ENCODE results near the gene MCOLN2. TPM values are rescaled to one million over a fixed set of nuclear protein-coding genes. Genes with fewer than 3 reads are reported as not detected.
"Not testable (repeated sequence)": the region's sequence is repeated elsewhere in the genome, so short reads cannot be mapped to it uniquely, and the experiment has no call there.

The MCOLN2 gene
- total RNA-seq, 1 experiment from 2014 or later, result 9.6 TPM

DNA sequence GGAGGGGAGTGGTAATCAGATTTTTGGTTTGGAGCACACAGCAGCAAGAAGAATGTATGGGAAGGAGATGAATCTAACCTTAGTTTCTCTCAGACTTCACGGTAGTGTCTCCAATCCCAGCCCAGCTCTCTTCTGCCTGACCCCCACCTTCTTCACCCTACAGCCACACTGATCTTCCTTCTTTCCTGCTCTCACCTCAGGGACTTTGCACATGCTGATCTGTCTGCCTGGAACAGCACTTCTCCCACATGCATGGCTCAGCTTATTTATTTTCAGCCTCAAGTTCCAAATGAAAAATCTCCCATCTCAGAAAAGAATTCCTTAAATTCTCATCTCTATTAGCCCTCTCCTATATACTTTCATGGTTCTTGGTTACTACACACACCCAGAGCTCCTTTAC is 55.1 kb downstream of the MCOLN2 start:
- no peak for DNase-seq (ENCODE audit: low read depth)

- DNase-seq (ENCODE audit: low read depth), result peak; percentile 71
These were observed 56.4 kb downstream of the MCOLN2 start for GRCh38 chr1:84940481-84940880.

DNA sequence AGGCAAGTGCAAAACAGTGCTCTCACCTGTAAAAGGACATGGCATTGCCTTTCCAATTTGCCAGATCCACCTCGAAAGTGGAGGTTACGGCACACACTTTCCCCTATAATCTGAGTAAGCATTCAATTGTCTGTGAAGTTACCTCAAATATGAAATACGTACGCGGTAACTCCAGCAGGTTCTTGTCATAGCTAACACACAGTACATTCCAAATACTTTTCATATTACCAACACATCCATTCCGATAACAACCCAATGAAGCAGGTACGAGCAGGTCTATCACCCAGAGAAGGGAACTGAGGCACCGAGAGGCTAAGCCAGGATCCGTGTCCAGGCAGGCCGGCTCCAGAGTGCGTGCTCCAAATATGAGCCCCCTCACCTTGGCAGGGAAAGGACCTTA is 57.2 kb downstream of the MCOLN2 start:
- no peak for DNase-seq (ENCODE audit: low read depth)

DNA sequence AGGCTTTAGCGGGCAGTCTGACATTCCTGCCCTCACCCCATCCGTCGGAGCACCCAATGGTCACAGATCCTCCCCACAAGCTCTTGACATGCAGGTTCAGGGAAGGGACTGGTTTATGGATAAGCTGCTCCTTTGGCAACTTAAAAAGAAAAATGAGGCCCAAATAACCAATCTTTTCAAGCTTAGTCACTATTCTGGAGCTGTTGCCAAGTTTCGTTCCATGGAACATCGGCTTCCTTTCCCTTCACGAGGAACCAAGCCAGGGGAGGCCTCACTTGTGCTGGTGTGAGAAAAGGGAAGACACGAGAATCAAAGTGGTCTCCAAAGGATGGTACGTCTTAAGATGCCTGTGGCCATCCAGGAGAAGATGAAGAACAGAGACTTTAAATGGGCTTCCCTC is 57.8 kb downstream of the MCOLN2 start:
- peak; percentile 53 for DNase-seq (ENCODE audit: low read depth)

DNA sequence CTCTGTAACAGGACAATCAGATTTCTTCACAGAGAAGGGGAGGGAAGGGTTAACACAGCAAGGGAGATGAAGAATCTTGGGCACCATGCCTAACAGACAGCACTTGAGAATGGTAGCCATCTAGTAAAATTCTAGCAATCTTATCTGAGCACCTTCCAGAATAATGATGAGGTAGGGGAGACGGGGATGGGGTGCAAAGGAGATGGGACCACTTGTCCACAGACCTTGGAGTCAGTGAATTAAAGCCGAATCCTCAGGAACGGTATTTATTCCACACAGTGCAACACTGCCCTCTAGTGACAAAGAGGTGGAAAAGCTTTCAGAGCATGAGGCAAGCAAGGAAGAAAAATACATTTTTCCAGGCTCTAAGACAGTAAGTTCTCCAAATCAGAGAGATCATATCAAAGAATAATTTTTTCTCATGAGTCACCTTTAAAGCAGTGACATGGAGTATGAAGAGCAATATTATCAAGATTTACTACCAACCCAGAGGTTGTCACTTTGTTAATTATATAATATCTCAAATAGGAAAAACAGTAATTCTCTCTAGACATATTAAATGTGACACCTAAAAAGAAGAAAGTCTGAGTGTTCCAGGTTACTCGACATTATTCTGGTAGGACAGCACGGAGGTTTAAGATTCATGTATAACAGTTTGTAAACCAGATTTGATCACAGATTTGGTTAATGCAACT is 60.6 kb downstream of the MCOLN2 start:
- DNase-seq (ENCODE audit: low read depth), result peak; percentile 74

- no peak for DNase-seq (ENCODE audit: low read depth)
These were observed 63.8 kb downstream of the MCOLN2 start for GRCh38 chr1:84933011-84933611.

- no peak for DNase-seq (ENCODE audit: low read depth)
These were observed 66.1 kb downstream of the MCOLN2 start for GRCh38 chr1:84930831-84931230.

- DNase-seq (ENCODE audit: low read depth), result no peak
These were observed 66.6 kb downstream of the MCOLN2 start for GRCh38 chr1:84930329-84930728.

DNA sequence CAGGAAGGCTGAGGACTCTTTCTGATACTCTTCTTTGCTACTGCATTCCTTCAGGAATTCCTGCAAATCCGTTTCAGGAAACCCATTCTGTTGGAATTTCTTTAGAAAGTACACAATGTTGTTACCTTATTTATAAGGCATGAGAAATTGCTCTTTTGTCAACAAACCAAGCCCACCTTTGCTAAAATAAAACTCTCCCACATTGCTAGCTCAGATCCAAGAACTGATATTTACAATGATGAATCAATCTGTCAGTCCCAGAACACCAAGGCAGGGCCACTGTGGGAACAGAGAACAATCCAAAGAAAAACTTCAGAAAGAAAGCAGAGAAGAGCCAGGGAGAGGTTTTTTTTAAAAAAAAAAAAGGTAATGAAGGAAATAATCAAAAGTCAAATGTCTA is 67.3 kb downstream of the MCOLN2 start:
- DNase-seq (ENCODE audit: low read depth), result no peak

DNA sequence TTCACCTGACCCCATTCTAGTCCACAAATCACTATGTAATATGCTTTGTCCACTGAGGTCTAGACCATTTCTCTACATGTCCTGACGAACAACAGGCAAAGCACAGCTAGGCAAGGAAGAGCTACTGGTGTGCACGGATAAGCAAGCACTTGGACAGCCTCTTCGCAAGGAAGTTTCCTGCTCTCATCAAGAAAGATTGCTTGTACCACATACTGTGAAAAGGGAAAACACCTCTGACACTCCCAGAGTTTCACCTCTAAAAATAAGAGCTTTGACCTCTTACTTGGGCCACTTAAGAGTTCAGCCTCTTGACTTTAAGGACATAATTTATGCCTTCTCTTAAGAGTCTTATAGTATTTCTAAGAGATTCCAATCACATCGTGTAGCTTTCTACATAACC is 67.9 kb downstream of the MCOLN2 start:
- no peak for DNase-seq (ENCODE audit: low read depth)

DNA sequence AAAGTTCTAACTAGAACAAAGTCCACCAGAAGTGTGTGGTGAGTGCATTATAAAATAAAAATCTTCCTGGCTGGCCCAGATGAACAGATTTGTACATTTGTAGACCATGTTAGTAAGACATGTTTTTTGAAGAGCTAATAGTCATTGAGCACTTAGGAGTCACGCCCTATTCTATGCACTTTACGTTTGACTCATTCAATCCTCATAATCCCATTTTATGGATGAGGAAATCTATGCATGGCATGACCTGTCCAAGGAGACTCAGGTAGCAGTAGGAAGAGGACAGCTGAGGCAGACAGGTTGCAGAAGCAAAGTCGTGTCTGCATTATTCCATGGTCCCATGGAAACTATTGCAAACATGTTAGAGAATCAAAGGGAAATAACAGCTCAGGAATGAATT is 73.6 kb downstream of the MCOLN2 start:
- DNase-seq (ENCODE audit: low read depth), result no peak

GRCh38 chr1:84920159-84920558 is 76.8 kb downstream of the MCOLN2 start:
- DNase-seq (ENCODE audit: low read depth), result no peak

DNA sequence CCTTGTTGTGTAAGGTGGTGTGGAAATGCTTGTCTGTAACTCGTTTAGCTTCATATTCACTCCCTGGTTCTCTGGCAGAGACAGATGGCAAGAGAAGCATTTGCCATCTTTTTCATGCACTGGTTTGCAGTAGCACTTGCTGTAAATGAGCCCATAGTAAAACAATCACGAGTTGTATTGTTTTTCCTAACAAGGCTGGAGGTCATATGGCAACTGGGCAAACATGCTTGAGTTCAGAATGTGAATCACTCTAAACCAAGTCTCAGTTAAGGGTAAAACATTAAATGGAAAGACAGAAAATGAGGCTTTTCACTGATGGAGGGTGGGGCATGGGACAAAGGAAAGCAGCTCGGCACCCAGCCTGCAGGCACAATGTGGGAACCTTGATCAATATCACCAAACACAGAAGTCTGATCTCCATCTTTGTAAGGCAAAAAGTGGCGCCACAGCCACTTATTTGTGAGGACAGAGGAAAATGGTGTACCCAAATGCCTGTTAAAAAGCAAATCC is 77.4 kb downstream of the MCOLN2 start:
- DNase-seq (ENCODE audit: low read depth), result no peak

DNA sequence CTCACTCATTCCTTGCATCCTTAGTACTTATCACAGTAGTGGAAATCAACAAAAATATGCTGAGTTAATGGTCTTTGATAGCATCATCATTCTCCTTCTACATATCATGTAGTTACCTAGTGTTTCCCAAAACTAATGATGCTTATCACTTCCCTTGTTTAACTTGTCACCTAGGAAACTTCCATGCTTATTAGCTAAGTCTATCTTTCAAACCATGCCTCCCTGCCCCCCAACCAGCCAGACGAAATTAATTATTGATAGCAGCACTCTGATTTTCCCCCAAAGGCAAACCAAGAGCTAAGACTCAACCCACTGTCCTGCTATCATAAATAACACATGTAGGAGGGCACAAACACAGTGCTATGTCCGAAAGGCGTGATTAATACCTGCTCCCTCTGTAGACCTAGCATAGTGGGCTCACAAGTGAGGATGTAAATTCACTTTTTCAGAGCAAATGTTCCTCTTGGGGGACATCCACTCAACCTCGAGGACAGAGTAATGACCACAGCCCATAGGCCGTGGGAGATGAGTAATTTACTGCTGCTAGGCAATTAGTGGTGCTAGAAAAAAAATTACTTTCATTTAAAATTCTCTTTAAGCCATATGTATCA is 78.1 kb downstream of the MCOLN2 start:
- no peak for DNase-seq (ENCODE audit: low read depth)

DNA sequence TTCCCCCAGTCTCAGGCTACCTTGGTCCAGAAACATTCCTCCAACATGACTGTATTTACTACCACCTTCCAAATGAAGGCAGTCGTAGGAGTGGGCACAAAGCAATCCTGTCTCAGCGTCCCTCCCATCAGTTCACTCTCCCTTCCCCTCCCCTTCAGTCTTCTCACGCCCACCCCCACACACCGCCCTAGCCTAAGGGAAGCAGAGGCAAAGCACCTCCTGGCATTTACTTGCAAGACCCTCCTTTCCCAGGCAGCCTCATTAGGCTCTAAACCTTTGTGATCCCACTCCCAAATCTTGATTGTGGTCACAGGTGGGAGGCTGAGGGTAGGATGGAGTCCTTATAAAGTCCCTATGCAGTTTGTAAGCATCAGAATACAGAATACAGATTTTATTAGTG is 80.0 kb downstream of the MCOLN2 start:
- DNase-seq (ENCODE audit: low read depth), result no peak

GRCh38 chr1:84913555-84913892 is 83.4 kb downstream of the MCOLN2 start:
- peak; percentile 33 for DNase-seq (ENCODE audit: low read depth)

DNA sequence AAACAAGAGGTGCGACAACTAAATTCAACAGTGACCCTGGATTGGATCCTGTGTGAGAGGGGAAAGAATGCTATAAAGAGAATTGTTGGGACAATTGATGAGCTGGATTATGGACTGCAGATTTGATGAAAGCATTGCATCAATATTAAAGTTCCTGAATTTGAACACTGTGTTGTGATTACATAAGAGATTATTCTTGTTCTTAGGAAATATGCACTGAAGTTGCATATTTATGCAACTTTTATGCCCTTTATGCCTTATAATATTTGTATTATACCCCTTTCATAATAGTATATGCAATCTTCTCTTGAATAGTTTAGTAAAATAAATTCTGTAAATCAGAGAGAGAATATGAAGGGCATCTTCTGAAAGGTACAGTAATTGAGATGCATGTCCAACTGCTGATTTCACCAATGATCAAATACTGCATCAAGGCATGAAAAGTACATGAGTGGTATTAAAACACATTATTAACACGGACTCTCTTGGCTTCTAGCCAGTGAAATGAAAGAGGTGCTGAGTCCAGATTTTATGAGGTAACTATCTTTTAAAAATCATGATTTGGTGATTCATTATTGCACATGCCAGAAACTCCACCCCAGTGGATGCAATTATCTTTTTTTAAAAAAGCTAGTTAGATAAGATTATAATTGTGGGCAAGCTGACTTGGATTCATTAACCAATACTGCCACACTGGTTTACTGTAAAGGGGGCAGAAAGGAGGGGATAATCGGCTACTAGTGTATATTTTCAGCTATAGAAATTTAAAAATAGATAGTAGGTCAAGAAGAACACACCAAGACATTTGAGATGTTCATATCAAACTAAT is 84.0 kb downstream of the MCOLN2 start:
- DNase-seq (ENCODE audit: low read depth), result peak; percentile 18

- DNase-seq (ENCODE audit: low read depth), result peak; percentile 62
These were observed 88.0 kb downstream of the MCOLN2 start for GRCh38 chr1:84908746-84909464.

- peak; percentile 97 for DNase-seq (ENCODE audit: low read depth)
These were observed 89.7 kb downstream of the MCOLN2 start for GRCh38 chr1:84907095-84907827.

GRCh38 chr1:84902727-84903126 is 94.2 kb downstream of the MCOLN2 start:
- not testable (repeated sequence) for DNase-seq (ENCODE audit: low read depth)

DNA sequence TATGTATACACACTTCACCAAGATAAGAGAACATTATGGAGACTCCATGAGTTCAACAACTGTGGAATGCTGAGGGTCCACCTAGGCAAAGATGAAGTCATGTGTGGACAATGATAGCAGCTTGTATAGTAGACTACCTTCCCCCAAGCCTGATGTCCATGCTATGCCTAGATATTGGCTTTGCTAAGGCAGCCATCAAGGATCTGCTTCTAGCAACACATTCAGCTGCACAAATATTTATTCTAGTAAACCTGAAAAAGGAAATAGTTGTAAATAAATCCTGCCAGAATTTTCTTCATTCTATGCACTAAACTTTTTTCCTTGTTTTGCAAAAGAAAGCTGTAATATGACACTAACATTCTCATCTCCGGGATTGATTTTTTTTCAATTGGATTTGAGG is 96.9 kb downstream of the MCOLN2 start:
- no peak for DNase-seq (ENCODE audit: low read depth)

Measured in M059J (cell line).